DMS 273 (cell line): ENCODE measurements around the gene AGXT.
A peak's percentile ranks its signal among the peaks of the same experiment; 100 is the strongest.

Source experiments
- DNase-seq: peaks from one replicate; lab custom pipeline; 2025; ENCODE audit not compliant: unreplicated experiment; lab: John Stamatoyannopoulos, UW

Gene AGXT

GRCh38 chr2:240896871-240897692, 28.5 kb downstream of the AGXT start:
- no peak for DNase-seq

GRCh38 chr2:240898108-240898730, 29.6 kb downstream of the AGXT start:
- no peak for DNase-seq

- DNase-seq: no peak
These were observed 30.3 kb downstream of the AGXT start for GRCh38 chr2:240898731-240899467.

- no peak for DNase-seq
These were observed 30.8 kb downstream of the AGXT start for GRCh38 chr2:240899468-240899865.

- DNase-seq: no peak
These were observed 31.7 kb downstream of the AGXT start for GRCh38 chr2:240900141-240900860.

GRCh38 chr2:240901986-240902614, 33.5 kb downstream of the AGXT start:
- no peak for DNase-seq

GRCh38 chr2:240902615-240903041, 34.0 kb downstream of the AGXT start:
- no peak for DNase-seq

GRCh38 chr2:240903191-240904060, 34.8 kb downstream of the AGXT start:
- DNase-seq: peak; percentile 74

GRCh38 chr2:240904216-240905175, 35.9 kb downstream of the AGXT start:
- no peak for DNase-seq

- DNase-seq: peak; percentile 61
These were observed 36.7 kb downstream of the AGXT start for GRCh38 chr2:240905176-240905781.

- DNase-seq: peak; percentile 57
These were observed 37.7 kb downstream of the AGXT start, which contains the start of gene CROCC2 for GRCh38 chr2:240906141-240906910. Gene CROCC2, plus strand, starts transcription at chr2:240906336. Its CDS starts 178 bp downstream, at chr2:240906514.

GRCh38 chr2:240906911-240907590, 38.4 kb downstream of the AGXT start:
- no peak for DNase-seq

GRCh38 chr2:240909216-240909974, 40.8 kb downstream of the AGXT start:
- DNase-seq: no peak

GRCh38 chr2:240911641-240912265, 43.1 kb downstream of the AGXT start:
- no peak for DNase-seq
